Astrocyte of the spinal cord (primary cell): ENCODE data around the gene SMYD5.

Experiments used
- DNase-seq: peaks from one replicate; pipeline ENCODE4 v3.0.0; 2011; ENCODE audit warnings: low read depth, low spot score
- H3K4me3 ChIP-seq: 2 replicates; pipeline ENCODE4 v1.5.1; 2011; ENCODE audit warnings: low read depth, mild to moderate bottlenecking, low read length, moderate library complexity
- in situ Hi-C: cut with HindIII; loops from 2 replicates; pipeline ENCODE4 v1.10.0; 2017; ENCODE audit warnings: low sequenced_read_pairs
- TF ChIP-seq, protein P1 (sequence below): IDR thresholded peaks from 2 replicates; pipeline ENCODE4 v1.5.1; 2012; ENCODE audit warnings: low read depth, mild to moderate bottlenecking, low read length, inconsistent platforms

SMYD5 gene

DNA sequence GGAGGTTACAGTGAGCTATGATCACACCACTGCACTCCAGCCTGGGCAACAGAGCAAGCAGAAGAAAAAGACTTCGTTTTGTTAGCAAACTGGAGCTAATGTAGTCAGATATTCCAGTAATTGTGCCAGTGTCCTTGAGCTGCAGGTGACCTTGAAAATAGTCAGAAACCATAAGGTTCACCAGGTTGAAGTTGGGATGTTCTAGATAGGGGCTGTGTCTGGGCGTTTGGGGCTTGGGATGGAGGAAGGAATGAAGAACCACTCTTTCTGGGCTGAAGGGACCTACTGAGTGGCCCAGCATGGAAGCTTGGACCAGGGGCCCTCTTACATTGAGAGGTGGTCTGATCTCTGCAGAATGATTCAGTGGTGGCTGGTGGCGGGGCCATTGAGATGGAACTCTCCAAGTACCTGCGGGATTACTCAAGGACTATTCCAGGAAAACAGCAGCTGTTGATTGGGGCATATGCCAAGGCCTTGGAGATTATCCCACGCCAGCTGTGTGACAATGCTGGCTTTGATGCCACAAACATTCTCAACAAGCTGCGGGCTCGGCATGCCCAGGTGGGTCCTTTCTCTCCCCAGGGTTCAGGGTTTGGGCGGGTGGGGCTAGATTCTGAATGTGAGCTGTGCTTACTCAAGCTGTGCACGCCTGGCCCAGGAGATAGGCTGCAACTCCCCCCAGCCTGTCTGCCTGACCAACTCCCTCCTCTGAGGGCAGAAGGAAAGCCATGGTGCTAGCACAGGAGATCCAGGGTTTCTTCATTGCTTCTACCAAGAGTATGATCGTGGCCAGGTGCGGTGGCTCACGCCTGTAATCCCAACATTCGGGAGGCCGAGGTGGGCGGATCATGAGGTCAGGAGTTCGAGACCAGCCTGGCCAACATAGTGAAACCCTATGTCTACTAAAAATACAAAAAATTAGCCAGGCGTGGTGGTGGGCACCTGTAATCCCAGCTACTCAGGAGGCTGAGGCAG, 37.1 kb downstream of the SMYD5 start:
- H3K4me3 ChIP-seq: no peak overlapping the region
- TF ChIP-seq, protein P1, sequence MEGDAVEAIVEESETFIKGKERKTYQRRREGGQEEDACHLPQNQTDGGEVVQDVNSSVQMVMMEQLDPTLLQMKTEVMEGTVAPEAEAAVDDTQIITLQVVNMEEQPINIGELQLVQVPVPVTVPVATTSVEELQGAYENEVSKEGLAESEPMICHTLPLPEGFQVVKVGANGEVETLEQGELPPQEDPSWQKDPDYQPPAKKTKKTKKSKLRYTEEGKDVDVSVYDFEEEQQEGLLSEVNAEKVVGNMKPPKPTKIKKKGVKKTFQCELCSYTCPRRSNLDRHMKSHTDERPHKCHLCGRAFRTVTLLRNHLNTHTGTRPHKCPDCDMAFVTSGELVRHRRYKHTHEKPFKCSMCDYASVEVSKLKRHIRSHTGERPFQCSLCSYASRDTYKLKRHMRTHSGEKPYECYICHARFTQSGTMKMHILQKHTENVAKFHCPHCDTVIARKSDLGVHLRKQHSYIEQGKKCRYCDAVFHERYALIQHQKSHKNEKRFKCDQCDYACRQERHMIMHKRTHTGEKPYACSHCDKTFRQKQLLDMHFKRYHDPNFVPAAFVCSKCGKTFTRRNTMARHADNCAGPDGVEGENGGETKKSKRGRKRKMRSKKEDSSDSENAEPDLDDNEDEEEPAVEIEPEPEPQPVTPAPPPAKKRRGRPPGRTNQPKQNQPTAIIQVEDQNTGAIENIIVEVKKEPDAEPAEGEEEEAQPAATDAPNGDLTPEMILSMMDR: no peak
- no peak for DNase-seq
- in situ Hi-C loops: no loop called here

DNA sequence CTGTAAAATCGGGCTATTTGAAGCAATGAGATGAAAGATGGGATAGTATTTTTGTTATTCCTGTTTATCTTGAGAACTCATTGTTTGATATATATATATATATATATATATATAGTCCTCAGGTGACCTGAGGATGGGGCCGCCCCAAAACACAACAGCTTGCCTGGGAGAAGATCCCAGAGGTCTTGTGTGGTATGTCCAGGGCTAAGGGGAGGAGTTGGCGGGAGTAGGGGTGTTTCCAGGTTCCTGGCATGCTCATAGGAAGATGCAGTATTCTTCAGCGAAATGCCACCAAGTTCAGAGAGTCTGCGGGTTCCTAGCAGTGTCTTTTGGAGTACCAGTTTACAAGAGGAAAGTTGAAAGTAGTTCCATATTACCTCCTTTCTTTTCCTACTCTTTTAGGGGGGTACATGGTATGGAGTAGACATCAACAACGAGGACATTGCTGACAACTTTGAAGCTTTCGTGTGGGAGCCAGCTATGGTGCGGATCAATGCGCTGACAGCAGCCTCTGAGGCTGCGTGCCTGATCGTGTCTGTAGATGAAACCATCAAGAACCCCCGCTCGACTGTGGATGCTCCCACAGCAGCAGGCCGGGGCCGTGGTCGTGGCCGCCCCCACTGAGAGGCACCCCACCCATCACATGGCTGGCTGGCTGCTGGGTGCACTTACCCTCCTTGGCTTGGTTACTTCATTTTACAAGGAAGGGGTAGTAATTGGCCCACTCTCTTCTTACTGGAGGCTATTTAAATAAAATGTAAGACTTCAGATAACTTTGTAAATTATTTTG, 38.4 kb downstream of the SMYD5 start:
- H3K4me3 ChIP-seq: no peak overlapping the region
- TF ChIP-seq, protein P1: no peak
- in situ Hi-C loops: no loop called here
- no peak for DNase-seq

DNA sequence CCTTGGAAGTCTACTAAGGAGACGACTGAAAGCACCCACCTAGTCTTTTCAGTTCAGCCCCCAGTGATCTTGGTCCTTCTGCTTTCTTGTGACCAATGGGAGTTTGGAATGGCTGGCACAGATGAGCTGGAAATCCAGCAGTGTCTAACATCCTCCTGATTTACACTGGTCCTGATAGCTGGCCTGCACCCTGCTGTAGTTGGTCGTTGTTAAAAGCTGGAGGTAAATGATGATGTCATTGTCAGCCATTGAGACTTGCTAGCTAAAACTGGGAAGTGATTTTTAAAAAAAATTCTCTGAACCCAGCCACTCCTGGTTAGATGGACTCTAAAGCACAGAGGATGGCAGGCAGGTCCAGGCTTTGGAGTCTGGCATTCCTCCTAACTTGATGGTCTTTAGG, 39.4 kb downstream of the SMYD5 start:
- H3K4me3 ChIP-seq: no peak overlapping the region
- TF ChIP-seq, protein P1: no peak
- in situ Hi-C loops: no loop called here
- no peak for DNase-seq

DNA sequence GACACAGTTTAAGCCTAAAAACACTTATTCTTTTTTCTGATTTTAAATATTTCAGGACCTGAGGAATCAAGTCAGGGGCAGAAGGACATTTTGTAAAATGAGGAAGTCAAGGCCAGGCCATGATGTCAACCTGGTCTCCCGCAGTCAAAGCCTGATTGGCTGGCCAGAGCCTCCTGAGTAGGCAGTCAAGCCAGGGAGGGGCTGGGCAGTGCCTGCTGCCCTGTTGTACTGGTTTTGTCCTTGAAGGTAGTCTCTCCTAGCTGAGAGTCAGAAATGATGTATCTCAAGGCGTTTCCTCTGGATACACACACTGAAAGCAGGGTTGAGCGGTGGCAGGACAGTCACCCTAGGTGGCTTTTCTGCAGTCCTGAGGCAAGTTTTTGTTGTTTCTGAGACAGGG, 39.9 kb downstream of the SMYD5 start:
- no peak for DNase-seq
- in situ Hi-C loops: no loop called here
- H3K4me3 ChIP-seq: no peak overlapping the region
- TF ChIP-seq, protein P1: no peak

DNA sequence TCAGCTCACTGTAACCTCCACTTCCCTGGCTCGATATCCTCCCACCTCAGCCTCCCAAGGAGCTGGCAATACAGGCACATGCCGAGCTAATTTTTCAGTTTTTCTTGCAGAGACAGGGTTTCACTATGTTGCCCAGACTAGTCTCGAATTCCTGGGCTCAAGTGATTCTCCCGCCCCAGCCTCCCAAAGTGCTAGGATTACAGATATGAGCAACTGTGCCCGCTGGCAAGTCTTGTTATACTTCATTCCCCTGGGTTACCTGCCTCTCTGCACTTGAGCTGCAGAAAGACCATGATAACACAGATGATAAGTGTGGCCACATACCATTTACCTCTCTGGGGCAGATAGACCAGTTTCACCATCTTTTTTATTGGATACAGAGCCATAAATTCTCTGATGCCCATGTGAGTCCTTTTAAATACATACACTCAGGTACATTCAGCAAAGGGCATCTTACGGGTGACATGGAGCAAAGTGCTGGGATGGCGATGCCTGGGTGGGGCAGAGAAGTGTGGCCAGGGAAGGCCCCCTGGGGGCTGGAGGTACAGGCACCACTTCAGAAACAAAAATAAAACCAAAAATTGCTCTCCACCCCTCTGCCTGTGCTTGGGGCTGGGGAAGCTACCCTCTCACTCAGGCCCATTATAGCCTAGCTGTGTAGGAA, 40.4 kb downstream of the SMYD5 start:
- no peak overlapping the region for H3K4me3 ChIP-seq
- TF ChIP-seq, protein P1: no peak
- DNase-seq: no peak
- in situ Hi-C loops: no loop called here

DNA sequence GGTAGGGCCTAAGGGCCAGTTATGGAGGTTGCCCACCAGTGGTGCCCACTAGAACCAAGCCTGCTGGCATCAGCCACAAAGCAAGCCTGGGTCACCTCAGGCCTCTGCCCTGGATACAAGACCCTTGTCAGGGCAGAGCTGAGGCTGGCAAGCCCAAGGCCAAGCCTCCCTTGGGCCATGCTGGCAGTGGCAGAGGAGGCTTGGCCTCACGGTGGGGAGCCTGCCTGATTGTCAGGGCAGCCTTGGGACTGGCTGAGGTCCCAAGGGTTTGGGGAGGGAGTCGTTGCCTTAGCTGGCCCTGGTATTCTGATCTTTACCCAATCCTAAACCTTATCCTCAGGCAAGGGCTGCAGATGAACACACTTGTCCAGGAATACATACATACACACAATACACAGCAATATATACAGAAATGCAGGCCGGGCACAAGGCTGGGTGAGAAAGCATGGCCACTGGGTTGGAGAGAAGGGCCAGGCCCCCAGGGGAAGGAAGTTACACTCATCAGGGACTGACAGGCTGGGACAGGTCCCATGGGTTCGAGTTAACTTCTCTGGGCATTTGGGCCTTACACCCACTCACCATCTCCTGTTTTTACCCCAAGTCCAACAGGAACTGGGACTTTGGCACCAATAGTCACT, 41.1 kb downstream of the SMYD5 start:
- H3K4me3 ChIP-seq: no peak overlapping the region
- TF ChIP-seq, protein P1: no peak
- in situ Hi-C loops: no loop called here
- no peak for DNase-seq
